ENCODE measurements around the gene PASD1.
"Not testable (repeated sequence)": the region's sequence is repeated elsewhere in the genome, so short reads cannot be mapped to it uniquely, and the experiment has no call there.

PASD1 gene

DNA sequence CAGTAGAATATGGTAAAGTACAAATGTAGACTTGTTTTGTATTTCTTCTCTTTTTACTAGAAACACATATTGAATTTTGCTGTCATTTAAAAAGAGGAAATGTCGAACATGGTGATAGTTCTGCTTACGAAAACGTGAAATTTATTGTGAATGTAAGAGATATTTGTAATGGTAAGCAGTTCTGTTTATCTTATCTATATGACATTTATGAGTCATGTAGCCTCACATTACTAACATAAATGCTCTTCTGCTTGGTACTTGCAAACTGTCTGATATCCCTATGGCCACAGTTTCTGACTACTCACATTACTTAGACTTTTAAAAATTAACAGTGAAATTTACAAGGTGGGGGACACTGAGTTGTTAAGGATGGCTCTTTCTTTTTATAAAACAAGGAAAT is 57.9 kb downstream of the PASD1 start:
- no peak for DNase-seq

DNA sequence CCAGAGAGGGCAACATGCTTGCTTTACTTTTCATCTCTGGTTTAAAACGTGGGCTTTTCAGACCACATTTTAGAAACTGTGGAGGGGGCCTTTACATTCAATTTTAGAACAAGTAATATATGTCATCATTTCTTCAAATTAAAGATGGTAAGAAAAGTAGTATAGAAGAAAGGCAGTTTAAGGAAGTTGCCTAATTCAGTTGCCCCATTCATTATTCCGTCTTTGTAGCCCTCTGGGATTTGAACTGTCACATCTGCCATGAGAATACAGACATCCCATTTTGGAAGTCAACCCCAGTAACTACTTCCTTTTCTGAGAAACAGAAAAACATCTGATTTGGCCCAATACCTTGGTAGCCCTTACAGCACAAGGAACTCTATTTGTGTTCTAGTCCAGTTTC is 61.2 kb downstream of the PASD1 start:
- no peak for DNase-seq

DNA sequence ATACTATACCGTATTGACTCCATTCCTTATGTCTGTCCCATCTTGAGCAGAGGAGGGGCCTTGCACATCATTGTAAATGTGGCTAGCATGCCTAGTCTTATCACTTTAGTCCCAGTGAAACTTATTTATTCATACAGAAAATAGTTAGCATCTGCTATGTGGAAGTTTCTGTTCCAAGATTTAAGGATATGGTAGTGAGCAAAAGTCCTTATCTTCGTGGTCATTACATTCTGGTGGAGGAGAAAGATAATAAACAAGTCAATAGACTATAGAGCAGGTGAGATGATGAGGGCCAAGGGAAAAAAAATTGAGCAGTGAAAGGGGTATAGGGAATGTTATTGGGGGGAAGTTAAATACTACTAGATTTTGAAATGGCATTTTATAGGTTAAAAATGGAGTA is 68.3 kb downstream of the PASD1 start:
- no peak for DNase-seq

DNA sequence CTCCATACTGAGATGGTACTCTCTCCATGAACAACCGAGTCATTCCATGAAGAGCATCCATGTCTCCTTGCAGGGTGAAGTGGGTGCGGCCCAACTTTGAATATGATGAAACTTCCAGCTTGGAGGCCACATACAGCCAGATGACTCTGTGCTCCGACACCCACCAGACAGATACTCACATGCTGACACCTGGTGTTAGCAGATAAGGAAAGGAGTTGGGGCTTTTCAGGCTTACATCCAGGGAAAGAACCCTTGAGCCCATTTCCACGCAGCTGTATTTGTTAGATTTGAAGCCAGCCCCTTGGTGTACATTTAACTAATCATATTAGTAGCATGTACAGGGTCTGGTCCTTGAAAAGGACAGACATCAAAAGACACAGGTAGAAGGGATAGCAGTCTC is 69.7 kb downstream of the PASD1 start:
- DNase-seq: no peak

DNA sequence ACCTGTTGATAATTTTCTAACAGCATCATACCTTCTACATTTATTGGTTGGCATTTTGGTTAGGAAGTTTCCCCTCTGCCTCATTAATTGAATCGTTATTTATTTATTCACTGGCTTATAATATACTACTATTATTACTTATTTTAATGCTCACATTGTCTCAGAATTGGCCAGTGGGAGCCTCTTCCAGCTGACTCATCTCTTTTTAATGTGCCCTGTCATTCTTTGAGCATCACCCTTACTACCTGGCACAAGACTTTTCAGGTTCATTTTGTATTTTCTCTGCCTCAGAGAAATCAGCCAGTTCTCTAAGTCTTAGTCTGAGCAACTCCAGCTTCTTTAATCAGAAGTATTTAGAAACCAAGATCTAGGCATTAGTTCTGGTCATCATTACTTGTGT is 71.5 kb downstream of the PASD1 start:
- DNase-seq: no peak

GRCh38 chrX:151641564-151641963 is 78.1 kb downstream of the PASD1 start:
- DNase-seq: no peak

DNA sequence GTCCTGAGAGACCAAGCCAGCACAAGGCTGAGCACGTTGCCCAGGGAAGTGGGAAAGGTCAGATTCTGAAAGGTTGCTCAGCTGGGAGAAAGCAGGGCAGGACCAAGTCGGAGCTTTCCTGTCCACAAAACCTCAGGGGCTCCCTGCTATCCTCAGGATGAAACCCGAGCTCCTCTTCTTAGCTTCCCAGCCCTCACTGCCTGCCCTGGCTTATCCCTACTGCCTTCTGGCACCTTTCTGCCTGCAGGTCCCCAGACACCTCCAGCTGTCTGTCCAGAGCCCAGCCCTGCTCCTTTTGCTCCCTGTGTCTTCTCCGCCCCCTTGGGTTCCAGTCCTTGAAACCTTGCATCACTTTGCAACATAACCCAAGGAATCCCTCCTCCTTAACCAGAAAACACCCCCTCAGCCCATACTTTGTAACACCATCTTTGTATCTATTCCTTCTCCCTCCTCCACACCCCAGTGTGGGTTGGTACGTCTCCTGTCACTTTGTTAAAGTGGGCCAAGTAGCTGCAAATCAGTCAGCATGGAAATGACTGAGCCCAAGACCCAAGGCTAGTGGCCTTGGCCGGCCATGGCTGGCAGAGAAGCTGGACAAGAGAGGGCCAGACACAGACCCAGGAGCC is 111.8 kb downstream of the PASD1 start:
- no peak for DNase-seq

GRCh38 chrX:151676196-151676595 is 112.7 kb downstream of the PASD1 start:
- DNase-seq: no peak

GRCh38 chrX:151679798-151680402 is 116.4 kb downstream of the PASD1 start:
- DNase-seq: no peak

DNA sequence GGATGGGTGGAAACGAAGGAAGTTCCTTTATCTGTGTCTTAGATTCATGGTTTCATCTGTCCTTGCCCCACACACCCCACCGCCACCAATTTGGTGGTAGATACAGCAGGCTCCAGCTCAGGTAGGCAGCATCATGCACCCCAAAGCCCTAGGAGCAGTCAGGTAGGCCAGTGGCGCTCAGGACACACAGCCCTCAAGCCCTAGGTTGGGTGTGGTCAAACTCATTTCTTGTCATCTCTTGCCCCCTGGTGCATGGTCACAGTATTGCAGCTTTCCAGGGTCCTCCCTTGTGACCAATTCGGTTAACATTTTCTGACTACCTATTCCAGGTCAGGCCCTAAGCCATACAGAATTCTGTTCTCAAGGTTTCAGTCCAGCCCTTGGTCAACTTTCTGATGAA is 117.3 kb downstream of the PASD1 start:
- DNase-seq: peak; percentile 59

GRCh38 chrX:151687635-151688034 is 124.2 kb downstream of the PASD1 start:
- DNase-seq: no peak

DNA sequence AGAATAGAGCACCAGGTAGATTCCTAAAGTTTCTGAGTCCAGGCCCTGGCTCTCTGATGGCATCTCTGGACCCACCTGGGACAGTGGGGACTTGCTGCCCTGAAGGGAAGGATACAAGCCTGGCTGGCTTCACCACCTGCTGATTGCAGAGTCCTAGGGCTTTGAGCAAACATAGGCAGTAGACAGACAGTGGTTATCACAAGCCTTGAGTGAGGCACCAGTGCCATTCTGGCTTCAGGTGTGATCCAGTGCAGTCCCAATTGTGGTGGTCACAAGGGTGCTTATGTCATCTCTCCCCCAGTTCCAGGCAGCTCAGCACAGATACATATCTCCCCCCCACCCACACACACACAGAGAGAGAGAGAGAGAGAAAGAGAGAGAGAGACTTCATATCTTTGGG is 125.2 kb downstream of the PASD1 start:
- no peak for DNase-seq

DNA sequence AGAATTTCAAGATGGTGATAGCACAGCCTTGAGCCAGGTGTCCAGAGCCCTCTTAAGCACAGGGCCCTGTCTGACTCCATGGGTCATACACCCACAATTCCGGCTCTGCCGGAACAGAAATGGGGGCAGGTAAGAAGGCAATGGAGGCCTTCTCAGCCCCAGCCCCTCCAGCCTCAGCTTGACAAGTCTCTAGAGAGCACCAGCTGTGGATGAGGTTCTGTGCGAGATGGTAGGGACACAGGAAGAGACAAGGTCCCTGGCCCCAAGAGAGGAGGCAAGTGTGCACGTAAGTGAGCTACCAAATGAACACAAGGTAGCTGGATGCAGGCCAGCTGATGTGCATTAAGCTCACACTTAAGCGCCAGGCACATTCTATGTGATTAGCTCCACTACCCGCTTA is 129.3 kb downstream of the PASD1 start:
- no peak for DNase-seq

DNA sequence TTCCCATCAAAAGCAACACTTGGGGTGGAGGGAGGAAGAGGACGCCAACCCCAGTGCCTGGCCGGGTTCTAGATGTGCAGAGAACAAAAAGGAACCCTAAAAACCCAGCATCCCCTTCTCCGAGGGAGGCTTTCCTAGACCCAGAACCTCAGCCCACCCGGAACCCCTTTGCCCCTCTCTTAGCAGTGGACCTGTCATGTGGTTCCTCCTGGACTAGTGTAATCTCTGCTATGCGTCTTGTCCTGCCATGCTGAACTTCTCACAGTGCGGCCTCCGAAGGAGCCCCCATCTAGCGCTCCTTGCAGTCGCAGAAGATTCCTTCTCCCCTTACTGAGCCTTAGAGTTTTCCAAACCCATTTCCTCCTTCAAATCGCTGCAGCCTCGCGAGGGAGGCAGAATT is 130.6 kb downstream of the PASD1 start:
- DNase-seq: no peak

GRCh38 chrX:151694661-151695582 is 131.4 kb downstream of the PASD1 start, which contains the start of gene PRRG3:
Gene PRRG3 (plus strand): TSS chrX:151695458. CDS start chrX:151698815, 3,357 bp downstream.
- DNase-seq: no peak

- DNase-seq: no peak
Measured at GRCh38 chrX:151695583-151696340, 132.3 kb downstream of the PASD1 start.

- DNase-seq: not testable (repeated sequence)
Measured at GRCh38 chrX:151697082-151697481, 133.6 kb downstream of the PASD1 start.

DNA sequence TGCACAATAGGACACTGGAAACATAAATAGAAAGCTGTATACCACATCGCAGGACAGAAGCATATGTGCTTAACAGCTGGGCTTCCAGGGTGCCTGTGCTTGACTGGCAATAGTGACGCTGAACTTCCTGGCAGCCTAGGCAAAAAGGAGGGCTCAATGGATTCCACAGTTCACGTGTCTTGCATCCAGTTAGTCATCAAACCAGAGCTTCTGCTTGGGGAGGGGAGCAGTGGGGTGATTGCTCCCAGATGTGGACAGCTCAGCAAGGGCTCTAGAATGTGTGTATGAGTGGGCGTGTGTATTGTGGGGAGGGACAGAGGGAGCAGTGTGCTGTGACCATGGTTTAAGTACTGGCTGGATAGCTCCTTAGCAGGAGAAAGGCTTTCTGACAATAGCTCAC is 134.0 kb downstream of the PASD1 start:
- no peak for DNase-seq

- no peak for DNase-seq
Measured at GRCh38 chrX:151698485-151698884, 135.0 kb downstream of the PASD1 start.

DNA sequence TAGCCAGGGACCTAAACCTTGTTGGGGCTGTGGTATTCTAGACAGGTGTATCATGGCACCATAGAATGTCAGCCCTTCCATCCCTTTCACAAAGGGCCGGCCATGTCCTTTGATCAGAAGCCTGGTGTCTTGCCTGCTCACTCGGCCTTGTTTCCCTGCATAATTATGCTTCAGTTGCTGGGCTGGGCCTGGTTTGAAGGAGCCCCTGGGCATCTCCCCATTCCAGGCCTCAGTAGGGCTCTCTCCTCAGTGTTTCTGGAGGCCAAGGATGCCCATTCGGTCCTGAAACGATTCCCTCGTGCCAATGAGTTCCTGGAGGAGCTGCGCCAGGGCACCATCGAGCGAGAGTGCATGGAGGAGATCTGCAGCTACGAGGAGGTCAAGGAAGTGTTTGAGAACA is 136.3 kb downstream of the PASD1 start:
- DNase-seq: no peak

- no peak for DNase-seq
Measured at GRCh38 chrX:151700581-151700980, 137.1 kb downstream of the PASD1 start.

DNA sequence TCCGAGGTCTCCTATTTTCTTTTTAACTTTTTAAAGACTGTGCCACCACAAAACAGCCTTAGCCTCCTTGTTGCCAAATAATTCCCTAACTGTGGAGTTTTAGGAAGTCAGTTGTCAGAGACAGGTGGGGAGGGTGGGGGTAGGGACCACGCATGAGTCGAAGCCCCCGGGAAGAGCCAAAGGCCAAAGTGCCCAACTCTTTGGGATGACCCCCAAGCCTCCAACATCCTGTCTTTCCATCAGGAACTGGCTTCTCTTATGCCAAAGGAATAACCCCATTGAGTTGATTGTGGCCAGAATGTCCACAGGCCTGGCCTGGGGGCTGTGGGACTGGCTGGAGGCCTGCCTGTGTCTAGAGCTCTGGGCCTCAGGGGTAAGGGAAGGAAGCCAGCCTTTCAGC is 137.6 kb downstream of the PASD1 start:
- no peak for DNase-seq

DNA sequence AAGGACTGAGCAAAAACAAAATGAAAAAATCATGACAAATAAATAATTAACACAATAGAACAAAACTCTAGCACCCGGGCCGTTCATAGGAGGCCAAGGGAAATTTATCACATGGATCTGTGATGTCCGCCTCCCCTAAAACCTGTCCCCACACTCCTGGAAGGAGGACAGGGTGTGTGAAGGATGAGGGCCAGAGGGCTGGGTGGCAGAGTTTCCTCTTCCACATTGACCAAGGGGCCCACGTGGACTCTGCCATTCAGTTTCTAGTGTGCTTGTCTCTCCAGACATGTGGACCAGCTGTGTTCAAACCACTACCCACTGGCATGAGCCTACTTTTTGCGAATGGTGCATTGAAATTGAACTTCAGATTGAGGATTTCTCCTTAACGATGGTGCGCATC is 138.1 kb downstream of the PASD1 start:
- no peak for DNase-seq
